AG10803 (cell line): ENCODE results near the gene RYR2.

ENCODE experiments used
- DNase-seq: peaks from one replicate; pipeline ENCODE4 v3.0.0; 2010; ENCODE audit warnings: low read depth
- H3K4me3 ChIP-seq: 2 replicates; pipeline ENCODE4 v1.5.1; 2011; ENCODE audit warnings: mild to moderate bottlenecking, low read length, control low read depth
- TF ChIP-seq, protein P1 (sequence below): conservative IDR thresholded peaks from 2 replicates; pipeline ENCODE4 v1.5.1; 2011; ENCODE audit warnings: mild to moderate bottlenecking, low read length, control low read depth, inconsistent platforms

Gene RYR2

DNA sequence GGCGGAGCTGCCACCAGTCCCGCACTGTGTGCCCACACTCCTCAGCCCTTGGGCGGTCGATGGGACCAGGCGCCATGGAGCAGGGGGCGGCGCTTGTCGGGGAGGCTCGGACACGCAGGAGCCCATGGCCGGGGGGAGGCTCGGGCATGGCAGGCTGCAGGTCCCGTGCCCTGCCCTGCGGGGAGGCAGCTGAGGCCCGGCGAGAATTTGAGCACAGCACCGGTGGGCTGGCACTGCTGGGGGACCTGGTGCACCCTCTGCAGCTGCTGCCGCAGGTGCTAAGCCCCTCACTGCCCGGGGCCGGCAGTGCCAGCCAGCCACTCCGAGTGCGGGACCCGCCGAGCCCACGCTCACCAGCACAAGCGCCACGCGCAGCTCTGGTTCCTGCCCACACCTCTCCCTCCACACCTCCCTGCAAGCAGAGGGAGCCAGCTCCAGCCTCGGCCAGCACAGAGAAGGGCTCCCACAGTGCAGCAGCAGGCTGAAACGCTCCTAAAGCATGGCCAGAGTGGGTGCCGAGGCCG is 267.7 kb downstream of the RYR2 start:
- no peak overlapping the region for H3K4me3 ChIP-seq
- TF ChIP-seq, protein P1, sequence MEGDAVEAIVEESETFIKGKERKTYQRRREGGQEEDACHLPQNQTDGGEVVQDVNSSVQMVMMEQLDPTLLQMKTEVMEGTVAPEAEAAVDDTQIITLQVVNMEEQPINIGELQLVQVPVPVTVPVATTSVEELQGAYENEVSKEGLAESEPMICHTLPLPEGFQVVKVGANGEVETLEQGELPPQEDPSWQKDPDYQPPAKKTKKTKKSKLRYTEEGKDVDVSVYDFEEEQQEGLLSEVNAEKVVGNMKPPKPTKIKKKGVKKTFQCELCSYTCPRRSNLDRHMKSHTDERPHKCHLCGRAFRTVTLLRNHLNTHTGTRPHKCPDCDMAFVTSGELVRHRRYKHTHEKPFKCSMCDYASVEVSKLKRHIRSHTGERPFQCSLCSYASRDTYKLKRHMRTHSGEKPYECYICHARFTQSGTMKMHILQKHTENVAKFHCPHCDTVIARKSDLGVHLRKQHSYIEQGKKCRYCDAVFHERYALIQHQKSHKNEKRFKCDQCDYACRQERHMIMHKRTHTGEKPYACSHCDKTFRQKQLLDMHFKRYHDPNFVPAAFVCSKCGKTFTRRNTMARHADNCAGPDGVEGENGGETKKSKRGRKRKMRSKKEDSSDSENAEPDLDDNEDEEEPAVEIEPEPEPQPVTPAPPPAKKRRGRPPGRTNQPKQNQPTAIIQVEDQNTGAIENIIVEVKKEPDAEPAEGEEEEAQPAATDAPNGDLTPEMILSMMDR = no peak
- DNase-seq = no peak

DNA sequence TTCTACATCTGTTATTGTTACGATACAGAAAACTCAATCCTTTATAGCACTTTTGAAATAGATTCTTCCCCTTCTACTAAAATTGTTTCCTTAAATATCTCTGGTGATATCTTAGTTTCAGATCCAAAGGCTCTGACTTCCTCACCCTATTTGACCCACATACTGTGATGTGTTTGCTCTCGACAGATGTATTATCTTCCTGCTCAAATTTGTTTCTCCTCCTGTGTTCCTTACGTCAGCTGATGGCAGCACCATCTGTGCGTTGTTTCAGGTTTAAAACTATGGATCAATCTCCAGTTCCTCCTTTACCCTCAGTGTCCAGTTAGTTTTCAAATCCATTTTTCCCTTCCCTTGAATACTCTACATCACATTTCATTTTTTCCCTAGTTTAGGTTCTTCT is 274.4 kb downstream of the RYR2 start:
- no peak overlapping the region for H3K4me3 ChIP-seq
- DNase-seq = no peak
- TF ChIP-seq, protein P1 = no peak

DNA sequence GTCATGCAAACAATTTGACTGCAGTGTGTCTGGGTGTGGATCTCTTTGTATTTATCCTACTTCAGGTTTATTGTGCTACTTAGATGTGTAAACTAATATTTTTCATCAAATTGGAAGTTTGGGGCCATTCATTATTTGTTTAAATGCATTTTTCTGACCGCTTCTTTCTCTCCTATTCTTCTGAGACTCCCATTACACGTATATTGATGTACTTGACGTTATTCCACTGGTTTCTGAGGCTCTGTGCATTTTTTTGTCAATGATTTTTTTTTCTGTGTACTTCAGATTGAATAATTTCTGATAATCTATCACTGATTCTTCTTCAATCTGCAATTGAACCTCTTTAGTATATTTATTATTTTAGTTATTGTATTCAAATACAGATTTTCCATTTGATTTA is 276.8 kb downstream of the RYR2 start:
- DNase-seq = no peak
- TF ChIP-seq, protein P1 = no peak
- H3K4me3 ChIP-seq = no peak overlapping the region

DNA sequence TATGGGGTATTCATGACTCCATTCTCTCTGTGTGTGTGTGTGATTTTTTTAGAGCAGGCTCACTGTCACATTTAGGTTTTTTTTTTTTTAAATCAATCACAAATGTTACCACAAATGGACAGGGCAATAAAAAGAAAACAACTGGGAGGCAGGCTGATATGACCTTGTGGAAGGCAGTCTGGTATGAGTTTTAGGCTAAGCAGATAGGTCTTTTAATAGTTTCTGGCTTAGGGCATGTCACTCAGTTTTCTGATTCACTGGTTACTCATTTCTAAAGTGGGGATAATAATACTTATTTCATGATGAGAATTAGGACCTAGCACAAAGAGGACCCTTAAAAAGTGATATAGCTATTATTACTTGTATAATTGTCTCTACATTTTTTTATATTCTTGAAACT is 278.9 kb downstream of the RYR2 start:
- TF ChIP-seq, protein P1 = no peak
- H3K4me3 ChIP-seq = no peak overlapping the region
- DNase-seq = no peak

DNA sequence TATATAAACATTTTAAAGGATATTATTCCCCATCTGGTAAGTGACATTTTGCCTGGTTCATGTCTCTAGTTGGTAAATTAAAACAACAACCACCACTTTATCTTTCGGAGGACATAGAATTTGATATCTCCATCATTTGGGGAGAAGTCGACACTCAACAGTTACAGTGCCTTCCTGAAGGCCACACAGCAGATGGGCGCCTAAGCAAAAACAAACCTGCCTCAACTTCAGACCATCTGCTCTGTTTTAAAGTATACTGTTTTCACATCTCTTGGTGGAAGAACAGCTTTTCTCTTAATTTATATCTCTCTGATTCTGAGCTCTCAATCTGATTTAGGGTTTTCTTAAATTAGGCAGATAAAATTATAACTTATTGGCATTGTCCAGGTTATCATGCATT is 282.2 kb downstream of the RYR2 start:
- no peak overlapping the region for H3K4me3 ChIP-seq
- no peak for DNase-seq
- TF ChIP-seq, protein P1 = no peak

DNA sequence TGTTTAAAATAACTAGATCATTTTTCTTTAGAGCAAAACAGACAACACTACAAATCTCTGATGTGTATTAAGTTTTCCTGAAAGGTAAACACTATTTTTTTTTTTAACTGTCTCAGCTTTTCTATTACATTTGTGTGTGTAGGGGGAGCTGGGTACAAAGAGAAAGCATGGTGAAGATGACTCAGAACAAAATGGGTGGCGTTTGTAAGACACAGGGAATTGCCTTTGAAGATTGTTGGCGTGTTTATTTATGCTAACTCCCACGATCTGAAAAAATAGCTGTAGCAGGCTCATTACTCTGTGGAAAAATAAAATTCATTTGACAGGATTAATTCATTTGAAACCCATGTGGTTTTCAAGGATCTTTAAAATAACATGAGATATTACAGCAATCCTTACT is 285.1 kb downstream of the RYR2 start:
- no peak for DNase-seq
- no peak overlapping the region for H3K4me3 ChIP-seq
- TF ChIP-seq, protein P1 = no peak

DNA sequence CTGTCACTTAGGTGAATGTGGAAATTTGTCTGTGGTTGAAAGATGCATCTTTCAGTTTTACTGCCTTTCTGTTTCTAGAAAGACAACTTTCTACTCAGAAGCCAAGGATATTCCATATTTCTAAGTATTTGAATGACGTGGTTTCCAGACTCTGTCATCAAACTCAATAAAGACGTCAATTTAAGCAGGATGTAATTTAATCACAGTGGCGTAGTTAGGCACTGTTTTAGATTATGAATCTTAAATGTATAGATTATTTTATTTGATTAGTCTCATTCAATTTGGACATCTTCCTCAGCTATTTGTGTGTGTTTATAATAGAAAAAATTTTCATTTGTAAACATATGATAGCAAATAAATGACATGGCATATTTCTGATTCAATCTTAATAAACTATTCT is 298.9 kb downstream of the RYR2 start:
- TF ChIP-seq, protein P1 = no peak
- no peak overlapping the region for H3K4me3 ChIP-seq
- no peak for DNase-seq
